Stomach smooth muscle (tissue), 2 donors: ENCODE results near the gene CFAP90.

ENCODE experiments used
- H3K27ac ChIP-seq: one replicate; pipeline ENCODE4 v1.7.0; 2013; ENCODE audit warnings: mild to moderate bottlenecking, low read length, inconsistent platforms
- H3K27me3 ChIP-seq, 2 donors: one replicate each; pipeline ENCODE4 v1.7.0; 2013; ENCODE audit warnings: low read length in 2 of 2; ENCODE audit not compliant: insufficient read depth in 2 of 2, control insufficient read depth in 1 of 2
- H3K36me3 ChIP-seq, 2 donors: one replicate each; pipeline ENCODE4 v1.7.0; 2013; ENCODE audit warnings: low read length in 2 of 2; ENCODE audit not compliant: control insufficient read depth in 2 of 2, insufficient read depth in 2 of 2
- H3K4me1 ChIP-seq: one replicate; pipeline ENCODE4 v1.7.0; 2013; ENCODE audit warnings: low read length; ENCODE audit not compliant: control insufficient read depth, insufficient read depth
- H3K4me3 ChIP-seq, 2 donors: one replicate each; pipeline ENCODE4 v1.7.0; 2013; ENCODE audit warnings: low read length in 2 of 2
- H3K9ac ChIP-seq, 2 donors: one replicate each; pipeline ENCODE4 v1.7.0; 2013; ENCODE audit warnings: low read length in 2 of 2, mild to moderate bottlenecking in 1 of 2
- H3K9me3 ChIP-seq, 2 donors: one replicate each; pipeline ENCODE4 v1.7.0; 2013; ENCODE audit warnings: low read length in 2 of 2; ENCODE audit not compliant: control insufficient read depth in 2 of 2
- donor health status: healthy.
- donor health status: Pancreatic carcinoma.

Gene CFAP90

DNA sequence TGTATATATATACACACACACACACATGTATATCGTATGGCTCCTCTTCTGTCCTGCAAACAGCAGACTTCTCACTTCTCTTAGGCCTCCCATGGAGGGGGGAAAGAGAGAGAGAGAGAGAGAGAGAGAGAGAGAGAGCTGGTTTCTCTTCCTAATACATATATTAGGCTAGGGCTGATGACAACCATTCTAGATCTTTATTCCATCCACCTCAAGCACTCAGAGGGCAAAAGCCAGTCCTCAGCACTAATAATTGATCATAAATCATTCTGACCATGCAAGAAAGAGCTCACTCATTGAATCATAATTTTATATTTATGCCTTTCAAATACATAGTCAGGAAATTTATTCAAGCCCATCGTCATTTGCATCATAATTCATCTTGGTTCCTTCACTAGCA is 47.0 kb downstream of the CFAP90 start:
- Histone ChIP-seq H3K36me3 (peaks cover 3 to 7% of the 10 kb centered on the region in 2 donors), H3K9ac (no peak overlapping the region), H3K27me3 (no peaks in the 10 kb centered on the region), H3K4me1 (no peaks in the 10 kb centered on the region), H3K27ac (no peak overlapping the region), H3K4me3 (no peak overlapping the region), H3K9me3 (no peaks in the 10 kb centered on the region)

DNA sequence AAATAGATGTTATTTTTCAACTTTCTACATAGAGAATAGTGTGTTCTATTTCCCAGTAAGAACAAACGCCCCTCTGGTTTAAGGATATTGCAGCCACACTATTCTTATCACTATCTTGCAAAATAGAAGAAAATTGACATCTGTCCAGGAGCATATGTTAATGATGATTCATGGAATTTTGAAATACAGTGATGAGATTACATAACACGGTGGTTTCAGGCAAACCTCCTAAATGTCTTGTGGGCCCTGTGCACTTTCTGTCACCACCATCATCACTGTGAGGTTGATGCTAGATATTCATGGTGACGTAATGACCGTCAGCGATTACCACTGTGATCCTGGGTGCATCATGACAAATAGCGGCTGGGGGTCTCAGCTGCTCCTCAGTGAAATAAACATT is 48.1 kb downstream of the CFAP90 start:
- Histone ChIP-seq H3K9ac (no peak overlapping the region), H3K27ac (no peak overlapping the region)

DNA sequence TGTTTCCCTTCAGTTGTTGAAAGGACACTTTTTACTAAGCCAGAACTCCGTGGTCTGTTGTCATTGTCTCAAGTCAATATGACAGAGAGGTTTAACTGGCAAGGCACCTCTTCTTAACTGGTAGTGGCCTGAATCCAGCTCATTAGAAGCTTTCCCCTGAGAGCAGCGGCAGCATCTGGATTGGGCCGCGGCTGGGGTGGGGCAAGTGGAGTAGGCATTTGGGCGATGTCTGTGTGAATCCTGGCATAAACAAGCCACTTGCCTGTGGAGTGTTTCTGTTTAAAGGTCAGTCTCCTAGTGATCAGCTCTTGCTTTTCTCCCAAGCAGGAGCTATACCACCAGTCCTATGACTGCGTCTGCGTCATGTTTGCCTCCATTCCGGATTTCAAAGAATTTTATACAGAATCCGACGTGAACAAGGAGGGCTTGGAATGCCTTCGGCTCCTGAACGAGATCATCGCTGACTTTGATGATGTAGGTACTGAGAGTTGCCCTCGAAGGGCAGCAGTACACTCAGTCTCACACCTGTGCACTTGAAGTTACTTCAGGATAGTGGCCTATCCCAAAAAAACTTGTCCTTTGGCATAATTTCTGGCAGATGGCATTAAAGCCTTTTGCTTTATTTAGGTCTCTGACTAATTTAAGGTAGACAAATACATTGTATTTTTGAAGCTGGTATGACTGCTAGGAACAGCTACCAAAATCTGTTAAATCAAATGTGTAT is 48.9 kb downstream of the CFAP90 start:
- Histone ChIP-seq H3K9me3 (no peaks in the 10 kb centered on the region), H3K4me1 (no peaks in the 10 kb centered on the region), H3K4me3 (no peak overlapping the region), H3K36me3 (peaks cover under 1 to 3% of the 10 kb centered on the region in 2 donors), H3K27ac (peak overlapping the region; percentile 24), H3K9ac (no peak overlapping the region), H3K27me3 (no peaks in the 10 kb centered on the region)

More for the DNA sequence above, 48.1 kb downstream of the CFAP90 start:
- H3K36me3 ChIP-seq: peaks cover 3 to 7% of the 10 kb centered on the region in 2 donors
- no peaks in the 10 kb centered on the region for H3K9me3 ChIP-seq
- no peak overlapping the region for H3K4me3 ChIP-seq
- H3K4me1 ChIP-seq: no peaks in the 10 kb centered on the region
- no peaks in the 10 kb centered on the region for H3K27me3 ChIP-seq

DNA sequence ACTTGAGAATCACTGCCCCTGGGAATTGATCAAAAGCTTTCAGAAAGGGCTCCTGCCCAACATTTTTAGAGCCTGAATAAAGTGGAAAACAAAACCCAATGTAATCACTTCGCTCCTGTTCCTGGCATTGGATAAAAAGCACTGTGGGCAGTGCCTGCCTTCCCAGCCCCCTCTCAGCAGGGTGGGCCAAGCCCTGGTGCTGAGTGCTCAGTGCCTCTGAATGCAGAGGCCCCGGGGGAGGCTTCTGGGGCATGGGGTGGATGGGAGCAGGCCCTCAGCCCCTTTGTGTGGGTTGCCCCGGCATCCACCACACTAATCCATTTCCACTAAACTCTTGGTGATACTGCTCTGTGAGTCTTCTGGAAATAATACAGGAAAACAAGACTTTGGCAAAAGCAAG is 55.6 kb downstream of the CFAP90 start:
- H3K27ac ChIP-seq: no peak overlapping the region

DNA sequence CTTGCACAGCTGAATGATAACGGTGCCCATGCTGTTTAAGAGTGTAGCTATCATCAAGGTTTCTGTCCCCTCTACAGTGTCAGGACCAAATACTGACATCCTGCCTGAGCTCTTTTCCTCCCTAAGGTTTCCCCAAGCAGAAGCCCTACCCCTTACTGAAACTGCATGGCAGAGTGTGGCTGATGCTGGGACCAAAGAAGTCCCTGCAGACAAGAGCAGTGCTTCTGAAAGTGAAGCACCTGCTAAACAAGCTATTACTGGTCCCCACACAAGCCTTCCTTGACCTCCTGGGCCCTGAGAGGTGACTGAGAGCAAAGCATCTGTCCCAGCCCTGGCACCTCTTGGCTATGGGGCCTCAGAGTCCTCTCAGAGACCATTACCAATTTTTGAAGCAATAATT is 56.1 kb downstream of the CFAP90 start:
- Histone ChIP-seq H3K27ac (no peak overlapping the region), H3K4me3 (no peak overlapping the region), H3K27me3 (no peaks in the 10 kb centered on the region), H3K4me1 (peaks cover 3% of the 10 kb centered on the region), H3K36me3 (peaks cover 4% of the 10 kb centered on the region in 2 donors), H3K9ac (no peak overlapping the region), H3K9me3 (no peaks in the 10 kb centered on the region)

More for the DNA sequence above, 55.6 kb downstream of the CFAP90 start:
- Histone ChIP-seq H3K9me3 (no peaks in the 10 kb centered on the region), H3K4me1 (peaks cover 3% of the 10 kb centered on the region), H3K9ac (no peak overlapping the region), H3K27me3 (no peaks in the 10 kb centered on the region), H3K4me3 (no peak overlapping the region), H3K36me3 (peaks cover 4% of the 10 kb centered on the region in 2 donors)

DNA sequence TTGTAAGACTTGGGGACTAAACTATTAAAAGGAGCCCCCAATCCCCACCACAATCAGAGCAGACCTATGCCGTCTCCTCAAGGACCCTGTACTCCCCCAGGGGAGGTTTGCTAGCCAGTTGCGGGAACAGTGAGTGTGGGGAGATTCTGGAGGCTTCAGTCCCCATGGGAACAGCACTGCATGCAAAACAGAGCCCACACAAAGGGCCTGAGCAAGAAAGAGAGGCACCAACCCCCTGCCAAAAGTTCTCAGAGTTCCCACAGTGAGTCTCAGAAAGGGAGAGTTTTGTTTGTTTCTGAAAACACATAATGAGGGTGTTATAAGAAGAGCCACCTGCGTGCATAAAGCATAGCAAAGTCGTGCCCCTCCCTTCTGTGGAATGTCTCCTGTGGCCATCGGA is 56.6 kb downstream of the CFAP90 start:
- H3K9me3 ChIP-seq: no peaks in the 10 kb centered on the region
- H3K27ac ChIP-seq: no peak overlapping the region
- no peaks in the 10 kb centered on the region for H3K27me3 ChIP-seq
- H3K4me1 ChIP-seq: peaks cover 3% of the 10 kb centered on the region
- H3K36me3 ChIP-seq: peaks cover 4% of the 10 kb centered on the region in 2 donors
- no peak overlapping the region for H3K4me3 ChIP-seq
- no peak overlapping the region for H3K9ac ChIP-seq

DNA sequence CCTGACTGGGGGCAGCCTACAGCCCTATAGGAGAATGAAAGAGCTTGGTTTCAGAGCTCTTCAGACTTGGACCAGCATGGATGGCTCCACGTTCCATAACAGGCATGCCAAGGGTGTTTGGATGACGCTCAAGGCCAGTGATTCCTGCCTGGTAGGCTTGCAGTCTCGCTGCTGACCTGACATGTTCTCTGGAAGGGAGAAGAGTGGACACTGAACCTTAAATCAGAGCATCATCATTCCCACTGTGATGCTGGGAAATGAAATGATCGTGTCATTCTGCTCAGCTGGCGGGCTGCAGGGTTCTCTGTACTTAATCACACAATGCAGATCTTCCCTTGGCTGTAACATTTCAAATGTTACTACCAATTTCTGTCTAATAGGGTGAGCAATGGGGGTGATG is 57.0 kb downstream of the CFAP90 start:
- Histone ChIP-seq H3K4me3 (no peak overlapping the region), H3K9me3 (no peaks in the 10 kb centered on the region), H3K36me3 (peaks cover 4% of the 10 kb centered on the region in 2 donors), H3K27ac (no peak overlapping the region), H3K9ac (no peak overlapping the region), H3K4me1 (peaks cover 3% of the 10 kb centered on the region), H3K27me3 (no peaks in the 10 kb centered on the region)

DNA sequence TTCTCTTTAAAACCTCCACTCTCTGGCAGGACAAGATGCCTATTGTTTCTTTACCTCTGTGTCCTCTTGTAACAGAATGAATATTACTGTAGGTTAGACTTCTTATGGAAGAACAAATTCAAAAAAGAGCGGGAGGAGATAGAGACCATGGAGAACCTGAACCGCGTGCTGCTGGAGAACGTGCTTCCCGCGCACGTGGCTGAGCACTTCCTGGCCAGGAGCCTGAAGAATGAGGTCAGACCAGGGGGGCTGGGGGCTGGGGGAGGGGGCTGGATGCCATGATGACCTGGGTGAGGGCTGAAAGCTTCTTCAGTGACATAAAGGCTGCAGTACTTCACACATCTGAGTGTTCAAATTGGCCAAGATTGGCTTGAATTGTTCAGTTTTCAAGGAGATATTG is 61.4 kb downstream of the CFAP90 start:
- no peaks in the 10 kb centered on the region for H3K27me3 ChIP-seq
- H3K4me3 ChIP-seq: no peak overlapping the region
- peaks cover 4 to 6% of the 10 kb centered on the region in 2 donors for H3K36me3 ChIP-seq
- H3K9me3 ChIP-seq: no peaks in the 10 kb centered on the region
- H3K9ac ChIP-seq: no peak overlapping the region
- no peak overlapping the region for H3K27ac ChIP-seq
- peaks cover 5% of the 10 kb centered on the region for H3K4me1 ChIP-seq

DNA sequence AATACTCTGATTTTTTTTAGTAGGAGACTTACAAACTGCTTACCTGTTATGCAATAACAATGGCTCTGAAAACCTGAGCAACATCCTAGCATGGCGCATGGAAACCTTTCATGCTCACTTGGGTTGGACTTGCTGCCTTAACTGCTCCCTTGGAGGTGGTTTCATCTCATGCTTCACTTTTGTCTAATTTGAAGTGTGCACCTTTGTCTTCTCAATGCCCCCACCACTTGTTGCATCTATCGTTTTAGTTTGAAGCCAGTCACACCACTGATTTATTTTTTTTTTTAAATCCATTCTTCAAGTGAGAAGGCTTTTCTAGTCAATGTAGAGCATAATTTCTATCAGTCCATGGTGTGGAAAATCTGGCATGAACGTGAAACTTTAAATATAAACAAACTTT is 63.2 kb downstream of the CFAP90 start:
- Histone ChIP-seq H3K27ac (no peak overlapping the region), H3K4me1 (peaks cover 2% of the 10 kb centered on the region), H3K27me3 (no peaks in the 10 kb centered on the region), H3K9ac (no peak overlapping the region), H3K36me3 (peaks cover 3 to 4% of the 10 kb centered on the region in 2 donors), H3K9me3 (no peaks in the 10 kb centered on the region), H3K4me3 (no peak overlapping the region)

DNA sequence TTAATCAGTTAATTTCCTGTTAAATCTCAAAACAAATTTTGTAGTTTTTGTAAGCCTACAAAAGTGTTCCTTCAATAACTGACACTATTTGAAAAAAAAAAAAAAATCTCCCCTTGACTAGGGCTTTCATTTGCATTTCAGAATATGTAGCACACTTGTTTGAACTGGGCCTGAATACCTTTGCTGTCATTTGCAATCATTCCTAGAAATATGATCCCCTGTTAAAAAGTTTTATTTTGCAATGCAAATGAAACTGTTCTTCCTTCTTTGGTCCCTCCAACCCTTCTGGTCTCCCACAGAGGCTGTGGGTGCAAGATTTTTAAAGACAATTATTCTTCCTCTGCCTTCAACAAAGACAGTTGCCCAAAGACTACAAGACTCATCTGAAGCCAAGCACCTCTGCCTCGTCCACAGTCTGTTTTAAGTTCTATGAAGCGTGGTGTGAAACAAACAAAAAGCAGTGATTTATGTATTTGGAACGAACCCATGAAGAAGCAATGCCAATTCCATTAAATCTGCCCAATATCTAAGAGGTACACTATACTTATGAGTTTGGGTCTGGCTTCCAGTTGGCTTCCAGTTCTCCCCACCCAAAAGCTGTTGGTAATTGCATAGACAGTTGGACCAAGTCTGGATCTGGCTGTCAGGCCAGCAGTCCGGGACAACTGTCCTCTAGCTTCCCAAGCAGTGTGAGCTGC is 66.1 kb downstream of the CFAP90 start:
- Histone ChIP-seq H3K36me3 (peaks cover 0 to 4% of the 10 kb centered on the region in 2 donors), H3K9me3 (no peaks in the 10 kb centered on the region), H3K27ac (no peak overlapping the region), H3K4me1 (peaks cover 2% of the 10 kb centered on the region), H3K9ac (no peak overlapping the region), H3K4me3 (no peak overlapping the region), H3K27me3 (no peaks in the 10 kb centered on the region)

DNA sequence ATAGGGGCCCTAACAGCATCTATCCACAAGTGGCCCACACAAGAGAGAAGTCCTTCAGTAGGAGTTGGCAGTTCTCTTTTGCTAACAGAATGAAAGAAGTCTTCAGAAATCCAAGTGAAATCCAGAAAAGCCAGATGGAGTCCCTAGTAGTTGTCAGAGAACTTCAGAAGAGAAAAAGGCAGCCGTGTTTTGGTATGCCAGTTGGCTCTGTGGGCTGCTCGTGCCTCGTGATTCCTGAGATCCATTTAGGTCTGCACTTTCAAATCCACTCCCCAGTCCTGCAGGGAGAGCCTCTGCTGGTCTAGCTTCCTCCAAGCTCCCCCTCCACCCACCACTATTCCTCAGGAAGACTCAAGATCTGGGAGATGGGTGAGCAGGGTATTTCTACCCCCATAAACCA is 69.0 kb downstream of the CFAP90 start:
- Histone ChIP-seq H3K4me3 (no peak overlapping the region), H3K9ac (no peak overlapping the region), H3K36me3 (peaks cover 6 to 8% of the 10 kb centered on the region in 2 donors), H3K27ac (no peak overlapping the region), H3K9me3 (no peaks in the 10 kb centered on the region), H3K27me3 (no peaks in the 10 kb centered on the region), H3K4me1 (no peaks in the 10 kb centered on the region)
